HG03571 (cell line): ENCODE measurements around the gene TMEM161B.
"Not testable (repeated sequence)": the region's sequence is repeated elsewhere in the genome, so short reads cannot be mapped to it uniquely, and the experiment has no call there.

Experiments
- ATAC-seq: cut with Tn5 transposase; IDR thresholded peaks from one replicate; pipeline ENCODE4 v1.9.1; 2021; ENCODE audit not compliant: unreplicated experiment

The TMEM161B gene

DNA sequence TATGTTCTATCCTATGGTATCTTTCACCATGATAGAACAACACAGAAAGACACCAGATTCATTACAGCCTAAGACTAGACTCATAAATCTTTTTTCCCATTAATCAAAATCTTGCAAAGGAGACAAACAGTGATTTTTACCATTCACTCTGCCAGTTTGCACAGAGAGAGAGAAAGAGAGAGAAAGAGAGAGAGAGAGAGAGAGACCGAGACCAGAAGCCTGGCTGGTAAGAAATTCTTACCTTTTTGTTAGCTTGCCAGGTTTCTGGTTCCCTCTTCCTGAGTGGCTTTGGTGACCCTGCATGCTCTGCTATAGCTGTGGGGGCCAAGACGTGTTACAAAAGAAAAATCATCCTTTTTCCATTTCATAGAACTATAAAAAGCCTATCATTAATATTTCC is 18.6 kb downstream of the TMEM161B start:
- no peak for ATAC-seq

GRCh38 chr5:88248743-88249540 is 19.7 kb downstream of the TMEM161B start:
- ATAC-seq: no peak

DNA sequence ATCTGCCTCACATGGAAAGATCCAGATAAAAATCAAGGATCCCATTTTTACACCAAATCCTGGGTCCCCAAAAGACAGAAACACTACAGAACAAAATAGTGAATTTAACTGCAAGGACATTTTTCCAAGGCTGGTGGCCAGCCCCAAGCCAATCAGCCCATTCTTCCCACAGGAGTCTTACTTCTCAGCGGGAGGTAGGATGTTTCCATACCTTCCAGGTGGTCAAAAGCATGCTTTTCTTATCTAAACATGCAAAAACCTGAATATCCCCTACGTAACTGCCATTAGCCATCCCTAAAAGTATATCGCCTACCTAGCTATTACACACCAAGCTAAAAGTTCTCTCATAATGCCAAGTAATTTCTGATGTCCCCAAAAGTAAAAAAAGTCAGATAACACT is 20.6 kb downstream of the TMEM161B start:
- ATAC-seq: no peak

DNA sequence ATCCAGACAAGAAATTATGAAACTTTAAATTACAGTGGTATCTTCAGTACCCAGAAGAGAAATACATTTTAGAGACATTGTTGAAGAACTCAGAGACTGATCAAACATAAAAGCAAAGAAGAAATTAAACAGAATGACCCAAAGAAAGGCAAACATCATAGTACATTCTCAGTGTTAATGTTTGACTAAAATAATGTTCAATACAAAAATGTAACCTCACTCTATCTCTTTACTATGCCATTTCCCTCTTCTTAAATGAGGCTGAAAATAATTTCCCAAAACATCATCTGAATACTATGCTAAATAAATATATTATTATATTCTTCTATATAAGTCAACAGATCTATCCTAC is 22.8 kb downstream of the TMEM161B start:
- no peak for ATAC-seq

DNA sequence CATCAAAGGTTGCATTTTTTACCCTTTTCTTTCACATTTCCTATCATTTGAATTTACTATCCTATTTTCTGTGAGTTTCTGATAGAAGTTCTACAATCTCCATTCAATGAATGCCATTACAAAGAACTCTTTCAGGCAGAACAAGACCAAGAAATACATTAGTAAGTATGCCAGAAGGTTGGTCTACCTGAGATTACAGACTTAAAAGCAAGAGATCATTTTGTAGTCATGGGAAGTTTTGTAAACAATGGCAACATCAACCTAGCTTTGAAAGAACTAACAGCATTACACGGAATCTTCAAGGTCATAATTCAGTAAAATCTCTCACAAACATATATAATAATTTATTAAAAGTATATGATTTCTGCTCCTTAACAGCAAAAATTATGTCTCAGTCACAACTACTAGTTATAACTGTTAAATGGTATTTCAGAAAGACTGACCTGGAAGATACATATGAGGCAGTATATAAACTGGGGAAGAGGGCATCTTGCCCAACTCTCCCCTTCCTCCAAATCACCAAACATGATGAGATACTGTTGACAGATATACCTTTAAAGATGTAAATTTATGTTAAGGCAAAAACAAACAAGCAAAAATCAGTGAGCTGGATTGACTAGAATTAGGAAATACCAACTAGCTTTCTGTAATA is 23.3 kb downstream of the TMEM161B start:
- no peak for ATAC-seq

- no peak for ATAC-seq
These were observed 24.0 kb downstream of the TMEM161B start for GRCh38 chr5:88244686-88245085.

DNA sequence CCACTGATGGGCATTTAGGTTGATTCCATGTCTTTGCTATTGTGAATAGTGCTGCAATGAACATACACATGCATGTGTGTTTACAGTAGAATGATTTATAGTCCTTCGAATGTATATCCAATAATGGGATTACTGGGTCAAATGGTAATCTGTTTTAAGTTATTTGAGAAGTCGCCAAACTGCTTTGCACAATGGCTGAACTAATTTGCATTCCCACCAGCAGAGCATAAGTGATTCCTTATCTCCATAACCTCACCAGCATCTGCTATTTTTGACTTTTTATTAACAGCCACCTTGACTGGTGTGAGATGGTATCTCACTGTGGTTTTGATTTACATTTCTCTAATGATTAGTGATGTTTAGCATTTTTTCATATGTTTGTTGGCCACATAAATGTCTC is 25.2 kb downstream of the TMEM161B start:
- not testable (repeated sequence) for ATAC-seq

DNA sequence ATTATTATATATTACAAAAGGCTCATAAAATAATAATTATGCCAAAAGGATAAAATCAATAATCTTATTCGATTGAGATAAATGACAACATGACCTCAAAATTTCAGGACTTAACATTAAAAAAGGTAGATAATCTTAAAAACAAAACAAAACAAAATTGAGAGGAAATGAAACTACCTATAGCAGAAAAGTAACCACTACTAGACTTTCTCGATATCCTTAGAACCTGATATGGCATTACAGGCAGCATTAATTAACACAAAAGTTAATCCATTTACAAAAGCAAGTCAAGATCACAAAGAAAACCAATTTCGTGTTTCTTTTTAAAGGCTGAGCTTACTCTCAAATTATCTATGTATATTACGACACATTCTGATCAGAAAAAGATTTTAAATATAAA is 29.9 kb downstream of the TMEM161B start:
- ATAC-seq: no peak

DNA sequence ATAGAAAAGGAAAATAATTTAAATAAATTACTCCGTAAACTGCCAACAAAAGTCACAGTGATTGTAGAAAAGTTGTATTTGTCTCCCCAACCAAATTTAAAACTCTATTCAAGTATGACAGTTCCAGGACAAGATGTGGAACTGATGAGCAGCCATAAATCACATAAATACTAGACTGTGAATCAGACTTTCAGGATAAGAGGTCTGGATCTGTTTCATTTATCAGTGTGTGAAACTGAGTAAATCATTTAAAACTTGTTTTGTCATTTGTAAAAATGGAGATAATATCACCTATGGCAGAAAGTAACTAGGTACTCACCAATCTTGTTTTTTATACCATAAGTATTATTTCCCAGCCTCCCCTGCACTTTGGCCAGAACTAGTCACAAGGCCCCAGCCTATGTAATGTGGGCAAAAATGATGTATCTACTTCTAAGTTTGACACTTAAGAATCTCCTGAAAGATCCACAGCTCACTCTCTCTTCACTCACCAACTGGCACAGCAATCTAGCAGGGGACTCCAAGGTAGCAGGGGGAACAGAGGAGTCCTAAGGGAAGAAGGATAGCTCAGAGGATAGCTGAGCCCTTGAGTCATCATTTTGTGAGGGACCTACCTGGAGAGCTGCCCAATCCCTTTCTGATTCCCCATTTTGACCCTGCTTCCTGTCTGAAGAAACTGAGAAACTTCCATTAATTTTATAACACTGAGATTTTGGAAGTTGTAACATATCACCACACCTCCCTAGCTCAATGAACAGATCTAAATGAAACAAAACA is 31.6 kb downstream of the TMEM161B start:
- ATAC-seq: no peak

DNA sequence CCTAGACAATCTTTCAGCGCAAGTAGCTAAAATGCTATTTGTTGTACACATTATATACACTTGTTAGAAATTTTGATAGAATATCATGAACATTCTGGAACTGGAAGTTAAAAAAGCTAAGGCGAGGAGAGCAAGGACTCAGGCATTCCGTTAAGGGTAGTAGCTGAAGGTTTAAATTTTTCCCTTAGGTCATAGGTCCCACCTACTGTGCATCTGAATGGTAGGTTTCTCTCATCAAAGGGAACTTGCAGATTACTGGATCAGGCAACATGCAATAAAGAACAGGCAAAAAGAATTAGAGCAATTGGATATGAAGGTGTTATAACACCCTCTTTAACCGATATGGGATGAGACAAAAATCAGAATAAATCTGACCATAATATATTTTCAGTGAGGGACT is 32.8 kb downstream of the TMEM161B start:
- ATAC-seq: no peak

DNA sequence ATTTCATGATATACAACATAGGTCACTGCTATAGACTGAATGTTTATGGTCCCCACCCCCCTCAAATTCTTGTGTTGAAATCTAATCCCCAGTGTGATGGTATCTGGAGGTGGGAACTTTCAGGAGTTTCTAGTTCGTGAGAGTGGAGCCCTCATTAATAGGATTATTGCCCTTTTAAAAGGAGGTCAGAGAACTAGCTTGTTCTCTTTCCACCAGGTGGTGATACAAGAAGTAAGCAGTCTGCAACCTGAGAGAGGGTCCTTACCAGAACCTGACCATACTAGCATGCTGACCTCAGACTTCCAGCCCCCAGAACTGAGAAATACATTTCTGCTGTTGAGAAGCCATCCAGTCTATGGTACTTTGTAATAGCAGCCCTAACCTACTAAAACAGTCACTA is 33.3 kb downstream of the TMEM161B start:
- no peak for ATAC-seq

DNA sequence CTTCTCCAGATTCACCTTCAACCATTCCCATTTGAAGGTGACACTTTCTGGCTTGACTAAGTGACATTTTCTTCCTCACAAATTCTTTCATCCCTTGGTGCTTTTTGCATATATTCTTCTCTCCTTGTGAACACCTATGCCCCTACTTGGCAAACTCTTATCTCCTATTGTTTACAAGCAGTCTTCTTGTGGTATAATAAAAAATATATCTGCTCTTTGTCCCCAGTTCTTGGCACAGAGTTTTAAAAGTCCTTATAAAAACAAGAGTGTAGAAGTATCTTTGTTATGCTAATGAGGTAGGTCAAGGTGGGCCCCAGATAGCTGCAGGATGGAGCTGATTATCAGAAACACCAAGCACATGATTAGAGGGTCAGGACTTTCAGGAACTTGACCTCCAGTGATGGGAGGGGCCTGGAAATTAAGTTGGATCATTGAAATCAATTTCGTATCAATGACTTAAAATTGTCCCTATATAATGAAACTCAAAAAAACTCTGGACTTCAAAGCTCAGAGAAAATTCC is 38.0 kb downstream of the TMEM161B start:
- no peak for ATAC-seq

DNA sequence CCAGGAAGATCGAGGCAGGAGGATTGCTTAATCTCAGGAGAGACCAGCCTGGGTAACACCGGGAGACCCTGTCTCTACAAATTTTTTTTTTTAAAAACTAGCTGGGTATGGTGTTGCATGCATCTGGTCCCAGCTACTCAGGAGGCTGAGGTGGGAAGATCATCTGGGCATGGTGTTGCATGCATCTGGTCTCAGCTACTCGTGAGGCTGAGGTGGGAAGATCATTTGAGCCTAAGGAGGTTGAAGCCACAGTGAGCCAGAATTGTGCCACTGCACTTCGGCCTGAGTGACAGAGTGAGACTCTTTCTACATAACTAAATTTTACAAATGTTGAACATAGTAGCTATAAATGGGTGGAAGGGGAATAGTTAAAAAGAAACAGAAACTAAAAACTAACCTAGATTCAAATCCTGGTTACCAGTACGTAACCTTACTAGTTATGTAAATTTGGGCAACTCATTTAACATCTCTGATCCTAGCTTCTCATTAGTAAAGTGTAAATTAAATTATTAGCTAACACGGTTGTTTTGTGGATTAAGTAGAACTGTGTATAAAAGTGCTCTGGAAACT is 41.7 kb downstream of the TMEM161B start:
- ATAC-seq: peak; percentile 57

GRCh38 chr5:88214655-88215054 is 54.0 kb downstream of the TMEM161B start:
- ATAC-seq: no peak

- ATAC-seq: no peak
These were observed 61.1 kb downstream of the TMEM161B start for GRCh38 chr5:88207575-88207974.

- ATAC-seq: no peak
These were observed 64.5 kb downstream of the TMEM161B start for GRCh38 chr5:88203981-88204750.

- no peak for ATAC-seq
These were observed 73.0 kb downstream of the TMEM161B start for GRCh38 chr5:88195636-88196035.

DNA sequence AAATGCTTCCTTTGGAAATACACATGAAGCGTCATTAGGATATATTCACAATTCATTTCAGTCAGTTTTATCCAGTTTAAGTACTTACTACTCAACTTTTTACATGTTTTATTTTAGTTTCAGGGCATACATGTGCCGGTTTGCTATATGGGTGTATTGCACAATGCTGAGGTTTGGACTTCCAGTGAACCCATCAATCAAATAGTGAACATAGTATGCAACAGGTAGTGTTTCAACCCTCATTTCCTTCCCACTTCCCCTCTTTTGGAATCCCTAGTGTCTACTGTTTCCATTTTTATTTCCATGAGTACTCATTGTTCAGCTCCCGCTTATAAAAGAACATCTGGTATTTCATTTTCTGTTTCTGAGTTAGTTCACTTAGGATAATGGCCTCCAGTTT is 74.7 kb downstream of the TMEM161B start:
- ATAC-seq: no peak

DNA sequence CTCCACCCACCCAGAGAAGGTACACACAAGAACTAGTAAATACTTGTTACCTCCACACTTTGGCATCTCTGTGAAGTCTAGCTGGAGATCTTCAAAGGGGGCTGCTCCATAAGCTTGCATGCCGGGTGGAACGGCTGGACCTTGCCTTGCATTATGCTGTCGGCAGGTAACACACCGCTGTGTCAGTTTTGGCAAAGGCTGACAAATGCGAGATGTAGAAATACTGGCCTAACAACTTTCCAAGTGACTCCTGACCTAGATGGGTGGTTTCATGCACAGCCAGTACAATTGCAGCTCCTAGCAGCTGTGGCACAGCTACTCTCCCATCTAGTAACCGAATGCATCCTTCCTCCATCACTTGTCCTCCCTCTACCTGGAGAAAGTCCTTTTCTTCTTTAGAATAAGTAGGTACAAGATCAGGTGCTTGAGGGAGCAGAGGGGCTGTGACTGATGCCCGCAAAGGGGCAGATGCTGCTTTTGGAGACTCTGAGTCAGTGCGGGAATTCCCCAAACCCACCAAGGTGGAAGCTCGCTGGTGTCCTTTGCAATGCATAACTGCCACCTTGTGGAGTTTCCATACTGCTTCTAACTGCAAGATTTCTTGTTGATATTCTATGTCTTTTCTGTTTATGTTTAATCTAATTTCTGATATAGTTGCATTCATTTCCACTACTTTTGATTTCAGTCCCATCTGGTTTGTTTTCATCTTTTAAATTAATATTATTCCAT is 78.4 kb downstream of the TMEM161B start:
- no peak for ATAC-seq

DNA sequence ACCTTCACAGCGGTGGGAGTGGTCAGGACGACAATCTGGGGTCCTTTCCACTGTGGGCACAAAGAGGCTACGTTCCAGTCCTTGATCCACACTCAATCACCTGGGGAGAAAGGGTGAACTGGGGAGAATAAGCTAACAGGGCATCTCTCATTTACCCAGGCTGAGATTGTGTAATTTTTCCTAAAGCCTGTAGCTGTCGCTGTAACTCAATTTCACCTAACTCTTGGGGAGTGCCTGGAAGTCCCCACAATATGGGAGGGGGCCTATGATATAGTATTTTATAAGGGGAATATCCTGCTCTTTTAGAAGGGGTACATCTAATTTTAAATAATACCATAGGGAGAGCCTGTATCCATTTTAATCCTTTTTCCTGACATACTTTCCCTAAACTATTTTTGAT is 79.2 kb downstream of the TMEM161B start:
- not testable (repeated sequence) for ATAC-seq
